Measurements from ENCODE around the gene HADHA. TPM values are rescaled to one million over a fixed set of nuclear protein-coding genes. Genes with fewer than 3 reads are reported as not detected.
A peak's percentile ranks its signal among the peaks of the same experiment; 100 is the strongest.
"Not testable (repeated sequence)": the region's sequence is repeated elsewhere in the genome, so short reads cannot be mapped to it uniquely, and the experiment has no call there.

The HADHA gene
- total RNA-seq, result 107 TPM

DNA sequence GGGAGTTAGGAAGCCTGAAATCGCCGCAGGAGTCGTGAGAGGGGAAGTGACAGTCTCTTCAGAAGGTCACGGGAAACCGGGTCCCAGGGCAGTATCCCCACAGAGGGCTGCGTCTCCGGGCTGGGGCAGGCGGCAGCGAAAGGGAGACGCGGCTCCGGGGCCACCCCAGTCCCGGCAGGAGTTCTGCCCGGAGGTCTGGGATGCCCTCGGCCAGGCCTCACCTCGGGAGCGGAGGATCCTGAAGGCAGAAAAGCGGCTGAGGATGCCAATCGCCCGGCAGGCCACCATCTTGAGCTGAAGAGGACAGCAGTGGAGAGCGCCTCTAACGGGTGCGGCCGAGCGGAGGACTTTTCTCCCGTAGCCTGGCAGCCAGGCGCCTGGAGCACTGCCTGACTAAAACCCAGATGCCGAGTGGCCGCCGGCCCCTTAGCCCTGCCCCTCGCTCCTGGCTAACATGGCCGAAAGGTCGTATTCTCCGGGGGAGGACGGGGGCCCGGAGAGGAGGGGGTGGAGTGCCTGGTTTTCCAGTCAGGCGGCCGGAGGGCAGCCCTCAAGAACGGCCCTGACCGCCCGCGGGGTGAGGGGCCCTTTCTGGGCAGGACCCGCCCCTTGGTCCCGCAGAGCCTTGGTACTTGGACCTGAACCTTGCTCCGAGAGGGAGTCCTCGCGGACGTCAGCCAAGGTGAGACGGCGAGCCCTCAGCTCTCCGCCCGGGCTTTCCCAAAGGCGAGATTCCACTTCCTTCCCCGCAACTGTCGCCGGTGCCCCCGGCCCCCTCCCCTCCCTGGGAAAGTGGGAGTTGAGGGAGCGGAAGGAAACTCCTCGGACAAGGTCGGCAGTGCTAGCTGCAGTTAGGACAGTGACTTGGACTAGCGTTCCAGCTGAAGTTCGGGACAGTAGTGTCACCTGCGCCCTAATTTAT, at the start of gene HADHA, which contains the start of gene HADHB:
TSS of gene HADHA (minus strand) at position 324 of the 922 bp plus-strand sequence. CDS start at position 288, 36 bp downstream.
TSS of gene HADHB (plus strand) at position 631 of the 922 bp plus-strand sequence. CDS start 9,316 bp downstream, outside the sequence.
- intact Hi-C loops (cut with DNase I), result loop anchor here (10.0 kb wide), 1 partner anchor 80 kb away; no protein-coding TSS in a partner anchor
- peak; percentile 90 for DNase-seq (ENCODE audit: low spot score)
- ATAC-seq, result peak; percentile 97

DNA sequence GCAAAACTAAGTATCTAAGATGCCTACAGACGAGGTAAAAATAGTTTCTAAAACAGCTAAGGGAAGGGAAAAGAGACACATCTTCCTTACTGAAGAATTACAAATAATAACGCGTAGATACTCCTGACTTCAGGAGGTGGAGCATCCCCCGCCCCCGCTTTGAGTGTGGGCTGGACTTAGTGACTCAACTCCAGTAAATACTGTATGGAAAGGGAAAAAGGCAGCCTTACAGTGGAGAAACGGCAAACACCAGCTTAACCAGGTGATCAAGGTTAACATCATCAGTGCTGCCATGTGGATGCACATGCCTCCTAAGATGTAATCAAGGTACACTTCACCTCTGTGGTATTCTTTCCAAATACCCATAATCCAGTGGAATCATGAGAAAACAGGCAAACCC, 48.2 kb upstream of the HADHA start:
- ATAC-seq, result no peak
- intact Hi-C loops (cut with DNase I), result no loop called here
- no peak for DNase-seq (ENCODE audit: low spot score)

DNA sequence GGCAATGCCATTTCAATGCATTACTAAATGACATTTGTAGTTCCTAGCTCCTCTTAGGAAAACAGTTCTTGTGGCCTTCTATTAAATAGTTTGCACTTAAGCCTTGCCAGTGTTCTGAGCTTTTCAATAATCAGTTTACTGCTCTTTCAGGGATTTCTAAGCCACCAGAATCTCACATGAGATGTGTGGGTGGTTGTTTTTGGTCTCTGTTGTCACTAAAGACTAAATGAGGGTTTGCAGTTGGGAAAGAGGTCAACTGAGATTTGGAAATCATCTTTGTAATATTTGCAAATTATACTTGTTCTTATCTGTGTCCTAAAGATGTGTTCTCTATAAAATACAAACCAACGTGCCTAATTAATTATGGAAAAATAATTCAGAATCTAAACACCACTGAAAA, 45.6 kb upstream of the HADHA start:
- intact Hi-C loops (cut with DNase I), result no loop called here
- DNase-seq (ENCODE audit: low spot score) (no peak), ATAC-seq (no peak)

DNA sequence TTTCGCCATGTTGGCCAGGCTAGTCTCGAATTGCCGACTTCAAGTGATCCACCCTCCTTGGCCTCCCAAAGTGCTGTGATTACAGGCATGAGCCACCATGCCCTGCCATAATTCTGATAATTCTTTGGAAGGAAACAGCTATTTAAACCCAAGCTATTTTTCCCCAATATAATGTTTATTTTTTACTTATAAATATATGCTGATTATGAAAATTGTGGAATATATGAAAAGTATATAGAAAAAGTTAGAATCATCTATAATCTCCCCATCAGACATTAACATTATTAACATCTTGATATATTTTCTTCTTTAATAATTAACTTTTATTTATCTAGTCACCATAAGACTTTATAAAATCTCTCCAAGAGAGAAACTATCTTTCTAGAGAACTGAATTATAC, 41.5 kb upstream of the HADHA start:
- no peak for DNase-seq (ENCODE audit: low spot score)
- no peak for ATAC-seq
- intact Hi-C loops (cut with DNase I), result no loop called here

DNA sequence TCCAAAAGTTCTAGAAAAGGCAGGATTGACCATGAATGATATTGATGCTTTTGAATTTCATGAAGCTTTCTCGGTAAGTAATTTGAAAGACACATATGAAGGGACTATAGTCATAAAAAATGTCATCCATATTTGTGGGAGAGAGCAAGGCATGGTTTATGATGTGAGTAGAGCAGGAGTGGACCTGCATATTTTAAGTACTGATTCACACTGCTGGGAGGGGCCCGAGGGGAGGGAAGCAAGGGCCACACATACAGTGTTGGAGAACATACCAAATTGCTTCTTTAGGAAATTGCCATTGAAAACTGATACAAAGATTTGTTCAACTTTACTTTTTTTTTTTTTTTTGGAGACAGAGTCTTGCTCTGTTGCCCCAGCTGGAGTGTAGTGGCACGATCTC, 39.7 kb upstream of the HADHA start:
- no peak for ATAC-seq
- intact Hi-C loops (cut with DNase I), result no loop called here
- DNase-seq (ENCODE audit: low spot score), result no peak

DNA sequence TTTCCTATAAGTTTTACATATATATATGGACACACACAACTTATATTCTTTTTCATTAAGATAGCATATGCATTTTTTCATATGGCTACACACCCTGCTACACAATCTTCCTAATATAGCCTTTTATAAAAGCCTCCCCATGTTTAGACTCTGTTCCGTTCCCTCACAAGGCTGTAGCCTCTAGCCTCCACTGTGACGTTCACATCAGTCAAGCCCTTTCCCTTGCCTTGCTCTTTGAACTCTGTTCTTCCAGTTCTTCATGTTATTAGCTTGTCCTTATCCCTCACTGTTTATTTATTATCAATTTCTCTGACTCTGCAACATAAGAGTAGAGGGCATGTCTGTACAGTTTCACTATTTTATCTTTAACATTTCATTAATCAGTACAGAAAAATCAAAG, 39.2 kb upstream of the HADHA start:
- intact Hi-C loops (cut with DNase I), result no loop called here
- DNase-seq (ENCODE audit: low spot score) (no peak), ATAC-seq (no peak)

DNA sequence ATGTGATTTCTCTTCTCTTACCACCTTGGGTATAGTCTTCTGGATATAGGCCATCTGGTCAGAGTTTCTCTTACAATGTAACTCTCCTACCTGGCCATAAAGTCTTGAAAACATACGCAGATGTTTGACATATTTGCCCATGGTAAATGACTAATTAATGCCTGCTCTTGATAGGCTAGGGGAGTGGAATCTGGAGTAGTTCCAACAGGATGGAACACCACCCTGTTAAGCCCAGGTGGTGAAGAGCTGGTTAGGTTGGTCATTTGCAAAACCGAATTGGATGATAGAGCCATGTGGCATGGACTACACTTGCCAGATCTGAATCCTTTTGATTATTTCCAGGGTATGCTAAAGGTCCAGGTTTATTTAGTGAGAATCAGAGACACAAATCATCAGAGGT, 36.8 kb upstream of the HADHA start:
- intact Hi-C loops (cut with DNase I), result no loop called here
- no peak for DNase-seq (ENCODE audit: low spot score)

DNA sequence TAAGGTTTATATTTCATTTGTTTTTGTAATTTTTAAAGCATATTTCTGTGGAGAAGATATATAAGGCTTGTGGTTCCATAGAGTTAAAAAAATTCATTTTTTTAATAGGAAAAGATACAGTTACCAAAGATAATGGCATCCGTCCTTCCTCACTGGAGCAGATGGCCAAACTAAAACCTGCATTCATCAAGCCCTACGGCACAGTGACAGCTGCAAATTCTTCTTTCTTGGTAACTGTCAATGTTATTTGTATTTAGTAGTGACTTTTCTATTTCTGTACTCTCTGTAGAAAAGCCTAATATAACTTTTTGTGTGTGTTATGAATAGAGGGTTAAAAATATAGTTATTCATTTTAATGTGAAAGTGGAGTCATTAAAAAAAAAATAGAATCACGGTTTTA, 35.5 kb upstream of the HADHA start:
- ATAC-seq, result no peak
- no peak for DNase-seq (ENCODE audit: low spot score)
- intact Hi-C loops (cut with DNase I), result no loop called here

More for the DNA sequence above, 36.8 kb upstream of the HADHA start:
- ATAC-seq, result no peak

DNA sequence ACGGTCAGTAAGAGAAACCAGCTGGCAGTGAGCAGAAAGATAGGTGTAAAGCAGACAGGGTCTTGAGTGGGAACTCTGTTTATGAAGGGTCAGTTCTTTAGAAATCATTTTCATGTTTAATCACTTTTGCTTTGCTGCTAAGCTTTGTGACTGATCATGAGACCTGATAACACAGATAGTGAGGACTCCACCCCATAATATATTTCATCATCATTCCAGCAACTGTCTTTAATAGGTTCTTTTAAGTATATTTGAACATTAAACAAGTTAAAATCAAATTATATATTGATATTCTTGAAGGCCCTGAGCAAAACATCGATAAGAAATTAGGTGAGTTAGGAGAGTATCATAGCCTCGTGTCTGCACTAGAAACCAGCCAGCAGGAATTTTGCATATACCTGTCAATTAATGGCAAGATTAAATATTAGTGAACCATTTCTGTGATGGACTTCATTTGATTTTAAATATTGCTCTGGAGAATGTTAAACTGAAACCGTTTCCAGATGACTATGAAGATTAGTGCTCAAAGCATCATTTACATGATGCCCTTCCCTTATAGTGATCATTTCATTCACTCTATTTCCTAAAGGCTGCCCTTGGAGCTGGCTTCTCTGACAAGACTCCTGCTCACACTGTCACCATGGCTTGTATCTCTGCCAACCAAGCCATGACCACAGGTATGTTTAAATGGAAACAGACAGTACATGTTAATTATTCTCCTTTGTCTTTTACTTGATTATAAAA, 32.2 kb upstream of the HADHA start:
- DNase-seq (ENCODE audit: low spot score), result no peak
- no peak for ATAC-seq
- intact Hi-C loops (cut with DNase I), result no loop called here

DNA sequence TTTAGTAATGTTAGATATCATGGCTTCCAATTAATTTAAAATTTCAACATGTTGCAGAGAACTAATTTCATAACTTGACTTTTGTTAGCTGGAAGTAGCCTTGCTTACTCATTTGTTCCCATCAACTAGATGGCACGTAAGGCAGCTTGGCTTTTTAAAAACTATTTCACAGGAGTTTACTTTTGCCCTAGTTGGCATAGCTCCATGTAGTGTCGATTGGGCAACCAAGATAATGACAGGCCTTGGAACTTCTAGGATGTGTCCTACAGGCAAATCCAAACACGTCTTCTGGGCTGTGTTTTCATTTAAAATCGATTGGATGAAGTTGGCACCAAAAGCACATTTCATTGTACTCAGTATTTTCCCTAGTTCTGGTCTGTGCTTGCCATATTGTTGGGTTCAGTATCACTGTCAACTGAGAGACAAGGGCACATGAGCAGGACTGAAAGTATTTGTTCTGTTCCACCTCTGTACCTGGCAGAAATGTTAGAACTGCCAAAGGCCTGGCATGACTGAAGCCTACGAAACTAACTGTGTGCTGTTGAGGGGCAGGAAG, 29.7 kb upstream of the HADHA start:
- intact Hi-C loops (cut with DNase I), result no loop called here
- ATAC-seq (peak; percentile 95), DNase-seq (ENCODE audit: low spot score) (peak; percentile 66)

DNA sequence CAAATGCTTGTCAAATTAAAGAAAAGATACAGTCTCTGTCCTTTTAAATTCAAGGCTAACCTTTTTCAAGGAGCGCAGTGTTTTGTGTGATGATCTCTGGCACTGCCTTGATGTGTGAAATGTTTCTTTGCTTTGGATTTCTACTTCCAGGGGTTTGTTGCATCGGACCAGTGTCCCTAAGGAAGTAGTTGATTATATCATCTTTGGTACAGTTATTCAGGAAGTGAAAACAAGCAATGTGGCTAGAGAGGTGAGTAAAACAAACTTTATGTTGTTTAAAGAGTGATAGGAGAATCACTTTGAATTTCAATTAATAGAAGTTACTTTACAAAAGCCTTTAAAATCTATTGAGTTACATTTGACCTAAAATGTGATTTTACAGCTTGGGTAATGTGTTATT, 29.1 kb upstream of the HADHA start:
- intact Hi-C loops (cut with DNase I), result no loop called here
- ATAC-seq, result peak; percentile 53
- no peak for DNase-seq (ENCODE audit: low spot score)

DNA sequence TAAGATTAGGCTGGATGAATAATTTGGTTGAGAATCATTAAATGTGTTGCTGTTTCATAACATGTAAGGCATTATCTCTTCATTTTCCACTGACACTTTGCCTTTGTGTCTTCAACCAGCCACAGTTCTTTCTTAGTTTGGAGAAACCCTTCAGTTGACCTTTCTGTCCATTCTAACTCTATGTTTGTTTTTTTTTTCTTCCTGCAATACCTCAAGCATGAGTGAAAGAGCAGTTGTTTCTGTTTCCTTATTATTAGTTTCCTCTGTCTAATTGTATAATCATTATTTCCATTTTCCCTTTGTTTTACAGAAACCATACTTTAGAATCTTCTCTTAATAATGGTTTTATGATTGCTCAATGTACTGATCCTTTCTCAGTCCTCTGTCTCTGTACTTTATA, 25.9 kb upstream of the HADHA start:
- no peak for ATAC-seq
- intact Hi-C loops (cut with DNase I), result no loop called here
- DNase-seq (ENCODE audit: low spot score), result no peak

DNA sequence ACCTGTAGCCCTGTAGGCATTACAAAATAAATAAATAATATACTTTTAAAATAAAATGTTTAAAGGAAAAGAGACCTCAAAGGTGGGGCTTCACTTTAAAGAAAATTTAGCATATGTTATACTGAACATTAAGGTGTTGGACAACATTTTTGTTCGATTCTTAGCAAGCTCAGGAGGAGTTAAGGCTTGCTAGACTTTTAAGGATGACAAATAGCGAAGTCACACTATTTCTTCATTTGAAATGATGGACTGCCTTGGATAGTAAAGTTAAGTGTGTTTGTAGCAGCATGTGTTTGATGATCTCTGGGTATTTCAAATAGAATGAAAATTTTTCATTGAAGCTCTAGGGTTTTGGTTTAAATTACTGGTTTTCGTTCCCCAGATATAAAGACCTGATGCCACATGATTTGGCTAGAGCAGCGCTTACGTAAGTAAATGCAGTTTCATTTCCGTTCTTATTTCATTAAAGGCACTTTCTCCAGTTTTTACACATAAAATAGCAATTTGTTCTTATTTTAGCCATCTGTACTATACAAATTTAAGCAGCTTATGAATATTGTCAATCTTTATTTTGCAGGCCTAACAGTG, 25.2 kb upstream of the HADHA start:
- intact Hi-C loops (cut with DNase I), result no loop called here
- DNase-seq (ENCODE audit: low spot score) (no peak), ATAC-seq (no peak)

DNA sequence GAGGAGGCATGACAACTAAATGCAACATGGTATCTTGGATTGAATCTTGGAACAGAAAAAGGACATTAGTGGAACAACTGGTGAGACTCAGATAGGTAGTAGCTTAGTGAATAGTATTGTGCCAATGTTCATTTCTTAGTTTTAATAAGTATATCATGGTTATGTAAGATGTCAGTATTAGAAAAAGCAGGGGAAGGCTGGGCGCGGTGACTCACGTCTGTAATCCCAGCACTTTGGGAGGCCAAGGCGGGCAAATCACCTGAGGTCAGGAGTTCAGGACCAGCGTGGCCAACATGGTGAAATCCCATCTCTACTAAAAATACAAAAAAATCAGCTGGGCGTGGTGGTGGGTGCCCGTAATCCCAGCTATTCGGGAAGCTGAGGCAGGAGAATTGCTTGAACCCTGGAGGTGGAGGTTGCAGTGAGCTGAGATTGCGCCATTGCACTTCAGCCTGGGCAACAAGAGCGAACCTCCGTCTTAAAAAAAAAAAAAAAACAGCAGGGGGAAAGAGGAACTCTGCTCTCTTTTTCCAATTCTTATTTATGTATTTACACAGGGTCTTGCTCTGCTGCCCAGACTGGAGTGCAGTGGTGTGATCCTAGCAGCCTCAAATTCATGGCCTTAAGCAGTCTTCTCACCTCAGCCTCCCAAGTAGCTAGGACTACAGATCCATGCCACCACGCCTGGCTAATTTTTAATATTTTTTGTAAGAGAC, 24.4 kb upstream of the HADHA start:
- ATAC-seq; DNase-seq (ENCODE audit: low spot score); intact Hi-C loops (cut with DNase I): not testable (repeated sequence)

DNA sequence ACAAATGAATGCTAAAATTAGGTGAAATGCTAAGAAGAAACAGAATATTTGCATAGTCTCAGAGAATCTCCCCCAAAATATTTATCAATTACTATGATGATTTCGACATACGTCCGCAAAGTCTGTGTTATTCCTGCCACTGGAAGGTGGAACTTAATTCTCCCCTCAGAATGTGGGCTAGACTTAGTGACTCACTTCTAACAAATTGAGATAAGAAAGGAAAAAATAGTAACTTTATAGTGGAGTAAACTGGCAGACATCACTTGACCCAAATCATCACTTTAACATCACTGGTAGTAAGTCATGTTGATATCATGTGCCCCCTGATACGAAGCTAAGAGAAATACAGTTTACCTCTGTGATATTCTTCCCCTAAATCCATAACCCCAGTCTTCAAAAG, 23.8 kb upstream of the HADHA start:
- DNase-seq (ENCODE audit: low spot score), result no peak
- ATAC-seq, result no peak
- intact Hi-C loops (cut with DNase I), result no loop called here

DNA sequence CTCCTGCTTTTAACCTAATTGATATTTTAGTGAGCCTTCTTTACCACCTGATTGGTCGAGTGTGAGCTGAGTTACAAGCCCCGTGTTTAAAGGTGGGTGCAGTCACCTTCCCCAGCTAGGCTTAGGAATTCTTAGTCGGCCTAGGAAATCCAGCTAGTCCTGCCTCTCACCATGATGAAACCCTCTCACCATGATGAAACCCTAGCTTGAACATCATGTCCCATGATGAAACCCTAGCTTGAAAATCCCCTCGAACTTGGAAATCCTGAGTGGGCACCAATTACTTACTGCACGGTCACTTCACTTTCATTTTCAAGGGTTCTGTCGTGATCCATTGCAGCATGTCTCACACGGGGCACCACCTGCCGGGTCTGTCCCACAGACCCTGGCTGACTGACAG, 14.4 kb upstream of the HADHA start:
- DNase-seq (ENCODE audit: low spot score); intact Hi-C loops (cut with DNase I); ATAC-seq: not testable (repeated sequence)

DNA sequence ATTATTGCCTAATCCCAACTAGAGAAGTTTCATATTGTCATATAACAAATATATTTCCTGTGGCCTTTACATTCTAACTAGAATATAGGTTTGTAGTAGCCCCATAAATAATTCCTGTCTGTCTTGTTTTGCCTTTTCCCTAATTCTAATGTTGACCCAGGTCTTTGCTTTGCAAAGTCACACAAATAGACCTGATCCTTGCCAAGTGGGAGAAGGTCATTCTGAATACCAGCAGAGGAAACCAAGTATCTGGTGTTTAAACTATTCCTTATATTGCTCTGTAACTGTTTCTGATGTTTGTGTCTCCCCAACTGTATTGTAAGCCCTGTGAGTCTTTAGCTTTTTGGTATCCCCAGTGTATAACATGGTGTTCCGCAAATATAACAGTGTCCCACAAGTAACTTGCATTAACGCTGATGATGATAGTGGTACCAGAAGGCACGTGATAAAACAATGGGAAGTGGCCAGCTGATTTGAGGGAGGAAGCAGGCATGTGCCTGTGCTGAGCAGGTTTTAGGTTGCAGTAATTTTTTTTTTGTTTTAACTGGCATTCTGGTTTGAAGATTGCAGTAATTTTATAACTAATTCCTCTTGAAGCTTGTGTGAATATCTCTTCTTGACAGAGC, 11.4 kb upstream of the HADHA start:
- intact Hi-C loops (cut with DNase I), result no loop called here
- no peak for ATAC-seq
- DNase-seq (ENCODE audit: low spot score), result no peak

DNA sequence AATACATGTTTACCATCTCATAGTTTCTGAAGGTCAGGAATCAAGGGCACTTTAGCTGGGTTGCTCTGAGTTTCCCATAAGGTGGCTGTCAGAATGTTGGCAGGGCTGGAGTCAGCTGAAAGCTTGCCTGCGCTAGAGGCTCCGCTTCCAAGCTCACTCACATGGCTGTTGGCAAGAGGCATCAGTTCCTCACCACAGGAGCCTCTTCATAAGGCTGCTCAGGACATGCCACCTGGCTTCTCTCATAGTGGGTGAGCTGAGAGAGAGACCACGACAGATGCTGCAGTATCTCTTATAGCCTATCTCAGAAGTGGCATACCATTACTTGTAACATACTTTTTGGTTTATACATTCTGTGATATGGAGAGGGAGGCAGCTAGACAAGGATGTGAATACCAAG, 7.5 kb upstream of the HADHA start:
- intact Hi-C loops (cut with DNase I), result no loop called here
- DNase-seq (ENCODE audit: low spot score) (no peak), ATAC-seq (no peak)
